GM21723 (cell line): ENCODE measurements around the gene C19orf38.

Experiments used
- ATAC-seq: cut with Tn5 transposase; IDR thresholded peaks from one replicate; pipeline ENCODE4 v1.9.1; 2021; ENCODE audit warnings: mild to moderate bottlenecking, moderate library complexity; ENCODE audit not compliant: unreplicated experiment

The C19orf38 gene

GRCh38 chr19:10848230-10848856 is at the start of gene C19orf38:
Gene C19orf38 (plus strand): TSS chr19:10848415. CDS start chr19:10848509, 94 bp downstream.
- no peak for ATAC-seq

- ATAC-seq, result no peak
Observed at GRCh38 chr19:10800488-10800887, 47.7 kb upstream of the C19orf38 start.

GRCh38 chr19:10802479-10802878 is 45.7 kb upstream of the C19orf38 start:
- no peak for ATAC-seq

GRCh38 chr19:10803252-10803651 is 45.0 kb upstream of the C19orf38 start:
- ATAC-seq, result no peak

GRCh38 chr19:10805065-10805757 is 43.0 kb upstream of the C19orf38 start:
- ATAC-seq, result no peak

- no peak for ATAC-seq
Observed at GRCh38 chr19:10805758-10806247, 42.4 kb upstream of the C19orf38 start.

- ATAC-seq, result no peak
Observed at GRCh38 chr19:10808937-10809649, 39.1 kb upstream of the C19orf38 start.

- no peak for ATAC-seq
Observed at GRCh38 chr19:10809651-10810285, 38.4 kb upstream of the C19orf38 start.

- no peak for ATAC-seq
Observed at GRCh38 chr19:10811391-10812111, 36.7 kb upstream of the C19orf38 start.

- no peak for ATAC-seq
Observed at GRCh38 chr19:10812196-10812595, 36.0 kb upstream of the C19orf38 start.

- no peak for ATAC-seq
Observed at GRCh38 chr19:10812902-10813404, 35.3 kb upstream of the C19orf38 start.

GRCh38 chr19:10815007-10815536 is 33.1 kb upstream of the C19orf38 start:
- ATAC-seq, result no peak

- ATAC-seq, result no peak
Observed at GRCh38 chr19:10815969-10816644, 32.1 kb upstream of the C19orf38 start.

- no peak for ATAC-seq
Observed at GRCh38 chr19:10816691-10817090, 31.5 kb upstream of the C19orf38 start.

- ATAC-seq, result no peak
Observed at GRCh38 chr19:10817291-10818038, 30.8 kb upstream of the C19orf38 start.

GRCh38 chr19:10818301-10819123 is 29.7 kb upstream of the C19orf38 start:
- no peak for ATAC-seq

- no peak for ATAC-seq
Observed at GRCh38 chr19:10819124-10820060, 28.8 kb upstream of the C19orf38 start.
